Choroid plexus epithelial cell (primary cell): ENCODE data around the gene FAM20A.

Source experiments
- DNase-seq: peaks from one replicate; pipeline ENCODE4 v3.0.0-alpha.2; 2010; ENCODE audit warnings: low read depth
- H3K4me3 ChIP-seq: 2 replicates; pipeline ENCODE4 v1.5.1; 2011; ENCODE audit warnings: low read depth, mild to moderate bottlenecking, control low read depth, low read length, moderate library complexity
- CTCF ChIP-seq: conservative IDR thresholded peaks from 2 replicates; pipeline ENCODE4 v1.5.1; 2011; ENCODE audit warnings: low read depth, mild to moderate bottlenecking, control low read depth, inconsistent platforms, low read length, moderate library complexity

The FAM20A gene

GRCh38 chr17:68616334-68616733, 15.2 kb upstream of the FAM20A start:
- no peak for DNase-seq
- H3K4me3 ChIP-seq, result no peak overlapping the region
- TF ChIP-seq CTCF, result no peak

- TF ChIP-seq CTCF, result no peak
- no peak for DNase-seq
- H3K4me3 ChIP-seq, result no peak overlapping the region
Observed at GRCh38 chr17:68614718-68615117, 13.6 kb upstream of the FAM20A start.

GRCh38 chr17:68613739-68614298, 12.7 kb upstream of the FAM20A start:
- H3K4me3 ChIP-seq, result no peak overlapping the region
- peak; percentile 69 for TF ChIP-seq CTCF
- DNase-seq, result peak; percentile 50

GRCh38 chr17:68612923-68613292, 11.7 kb upstream of the FAM20A start:
- no peak for DNase-seq
- no peak for TF ChIP-seq CTCF
- no peak overlapping the region for H3K4me3 ChIP-seq

GRCh38 chr17:68612209-68612922, 11.2 kb upstream of the FAM20A start:
- no peak for TF ChIP-seq CTCF
- no peak for DNase-seq
- no peak overlapping the region for H3K4me3 ChIP-seq

- H3K4me3 ChIP-seq, result no peak overlapping the region
- TF ChIP-seq CTCF, result no peak
- no peak for DNase-seq
Observed at GRCh38 chr17:68611353-68612208, 10.4 kb upstream of the FAM20A start.

- DNase-seq, result no peak
- no peak for TF ChIP-seq CTCF
- H3K4me3 ChIP-seq, result no peak overlapping the region
Observed at GRCh38 chr17:68610554-68610953, 9.4 kb upstream of the FAM20A start.
